Stimulated activated CD4-positive, alpha-beta T cell treated with anti-CD3 and anti-CD28 coated beads, Interleukin-4, amount 100 ng/mL, for 1 hour (primary cell): ENCODE measurements around the gene TOPORS.
"Not testable (repeated sequence)": the region's sequence is repeated elsewhere in the genome, so short reads cannot be mapped to it uniquely, and the experiment has no call there.

ENCODE experiments used
- DNase-seq: peaks from one replicate; pipeline ENCODE4 v3.0.0-alpha.2; 2020

Gene TOPORS

DNA sequence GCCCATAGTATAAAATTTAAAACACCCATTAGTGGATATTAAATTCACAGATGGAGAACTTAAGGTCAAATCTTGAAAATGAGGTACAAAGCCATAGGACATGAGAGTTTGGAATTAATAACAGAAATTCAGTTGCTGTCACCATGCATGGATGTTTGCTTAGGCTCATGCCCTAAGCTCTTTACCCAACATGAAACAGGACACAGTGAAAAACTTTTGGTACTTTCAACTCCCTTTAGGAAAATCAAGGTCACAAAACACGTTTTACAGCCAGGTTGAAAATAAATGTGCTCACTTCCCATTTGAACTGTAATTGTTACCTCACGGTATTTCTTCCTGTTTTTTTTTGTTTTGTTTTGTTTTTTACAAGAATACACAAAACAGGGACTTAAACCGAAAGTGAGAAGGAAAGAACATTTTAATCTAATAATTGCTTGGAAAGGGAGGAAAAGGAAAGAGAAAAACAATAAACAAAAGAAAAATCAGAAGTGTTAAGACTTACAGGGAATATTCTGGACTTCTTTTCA is 6.1 kb upstream of the TOPORS start:
- no peak for DNase-seq

DNA sequence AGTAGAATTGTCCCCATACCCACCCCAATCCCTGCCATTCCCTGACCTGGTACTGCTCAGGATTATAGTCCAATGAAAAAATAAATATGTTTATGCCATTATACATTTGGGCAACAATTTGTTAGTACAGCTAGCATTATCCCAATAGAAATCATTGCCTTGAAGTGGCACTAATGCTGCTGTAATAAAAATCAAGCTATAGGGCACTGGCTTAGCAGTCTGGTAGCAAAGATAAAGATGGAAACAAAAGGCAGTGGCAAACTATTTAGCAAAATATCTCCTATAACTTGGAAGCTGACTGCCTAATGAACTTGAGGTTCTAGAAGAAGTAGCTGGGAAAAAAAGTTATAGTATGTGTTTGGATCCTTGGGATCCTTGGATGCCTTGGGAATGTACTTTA is 2.2 kb upstream of the TOPORS start:
- DNase-seq: no peak

DNA sequence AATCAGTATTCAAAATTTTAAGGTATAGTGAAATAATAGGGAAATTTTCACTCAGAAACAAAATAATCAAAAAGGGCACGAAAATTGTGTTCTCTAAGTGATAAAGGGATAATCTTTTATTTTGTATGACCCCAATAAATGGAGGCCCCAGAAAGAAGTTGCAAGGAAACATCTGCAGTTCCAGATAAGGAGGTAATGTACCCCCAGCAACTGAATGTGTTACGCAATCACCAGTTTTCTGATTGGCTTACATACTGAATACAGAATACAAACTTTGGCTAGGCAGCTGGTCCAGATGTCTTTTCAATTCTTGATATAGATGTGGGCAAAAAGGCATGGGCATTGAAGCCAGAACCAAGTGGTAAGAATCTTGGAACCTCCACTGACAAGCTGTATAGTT is 1.7 kb upstream of the TOPORS start:
- DNase-seq: no peak

DNA sequence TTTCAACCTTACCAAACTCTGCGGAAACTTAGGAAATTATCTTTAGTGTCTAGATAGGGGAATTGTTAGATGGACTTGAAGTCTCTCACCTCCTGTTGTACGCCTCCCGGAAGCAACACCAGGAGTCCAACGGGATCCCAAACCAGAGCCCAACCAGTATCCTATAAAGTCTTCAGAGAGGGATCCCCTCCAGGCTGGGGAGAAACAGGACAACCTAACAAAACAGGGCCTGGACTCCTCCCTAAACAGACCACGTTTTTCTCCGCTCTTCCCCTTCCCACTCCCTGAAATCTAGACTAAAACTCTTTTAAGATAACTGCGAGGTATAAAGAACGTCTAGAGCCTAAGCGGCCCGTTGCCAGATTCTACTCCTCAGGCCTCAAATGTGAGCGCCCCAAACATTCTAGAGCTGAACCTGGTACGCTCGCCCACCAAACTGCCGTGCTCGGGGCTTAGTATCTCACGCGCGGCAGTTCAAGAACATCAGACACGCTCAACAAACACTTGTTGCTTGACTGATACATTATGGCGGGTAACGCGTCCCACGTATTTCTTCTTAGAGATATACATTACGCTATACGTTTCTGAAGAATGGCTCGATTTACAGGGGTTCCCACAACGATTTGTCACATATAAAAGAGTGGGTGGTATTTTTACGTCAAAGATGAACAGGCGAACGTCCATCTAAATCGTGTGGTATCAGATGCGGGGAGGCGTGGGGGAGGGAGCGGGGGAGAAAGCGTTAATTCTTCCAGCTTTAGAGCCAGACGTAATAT is 922 bp downstream of the TOPORS start:
- peak; percentile 42 for DNase-seq

DNA sequence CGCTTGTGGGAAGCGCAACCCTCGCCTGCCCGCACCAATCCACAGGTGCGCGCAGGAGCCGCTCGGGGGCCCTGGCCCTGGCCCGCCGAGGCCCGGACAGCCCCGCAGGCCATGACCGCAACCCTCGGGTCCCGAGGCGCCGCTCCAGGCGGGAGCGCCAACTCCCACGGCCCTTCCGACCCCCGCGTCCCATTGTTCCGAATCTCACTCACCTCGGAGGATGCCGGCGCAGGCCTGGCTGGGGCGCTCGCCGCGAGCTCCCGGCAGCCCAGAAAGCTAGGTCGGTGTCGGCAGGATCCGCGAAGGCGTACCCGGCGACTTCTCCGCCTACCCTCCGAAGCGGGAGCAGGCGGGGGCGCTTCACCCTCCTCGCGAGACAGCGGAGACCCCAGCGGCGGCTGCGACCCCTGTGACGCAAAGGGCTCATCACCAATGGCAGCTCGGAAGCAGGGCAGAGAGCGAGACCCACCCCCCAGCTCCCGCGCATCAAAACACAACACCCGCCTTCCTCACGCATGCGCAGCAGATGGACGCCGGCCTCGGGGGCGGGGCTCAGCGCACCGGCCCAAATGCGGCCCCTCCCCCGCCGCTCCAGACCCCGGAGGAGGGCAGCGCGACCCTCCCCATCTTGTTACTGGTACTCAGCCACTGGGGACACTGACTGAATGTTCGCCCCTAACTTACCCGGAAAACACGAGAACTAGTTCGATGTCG is 1.7 kb downstream of the TOPORS start:
- peak; percentile 92 for DNase-seq

DNA sequence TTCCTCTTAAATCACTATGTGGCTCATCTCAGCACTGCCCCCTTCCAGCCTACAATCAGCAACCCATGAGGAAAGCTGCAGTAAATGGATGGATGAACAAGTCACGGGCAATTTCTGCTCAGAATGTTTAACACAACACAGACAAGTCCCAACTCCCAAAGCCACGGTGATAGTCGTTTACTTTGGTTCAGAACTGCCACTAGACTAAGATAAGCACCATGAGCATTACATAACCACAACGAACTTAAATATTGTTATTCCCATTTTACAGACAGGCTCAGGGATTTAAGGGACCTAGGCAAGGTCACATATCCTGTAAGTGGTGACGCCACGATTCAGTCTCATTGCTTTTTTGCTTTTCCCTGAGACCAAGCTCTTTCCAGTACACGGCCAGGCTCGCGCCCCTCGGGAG is 2.2 kb downstream of the TOPORS start:
- no peak for DNase-seq

DNA sequence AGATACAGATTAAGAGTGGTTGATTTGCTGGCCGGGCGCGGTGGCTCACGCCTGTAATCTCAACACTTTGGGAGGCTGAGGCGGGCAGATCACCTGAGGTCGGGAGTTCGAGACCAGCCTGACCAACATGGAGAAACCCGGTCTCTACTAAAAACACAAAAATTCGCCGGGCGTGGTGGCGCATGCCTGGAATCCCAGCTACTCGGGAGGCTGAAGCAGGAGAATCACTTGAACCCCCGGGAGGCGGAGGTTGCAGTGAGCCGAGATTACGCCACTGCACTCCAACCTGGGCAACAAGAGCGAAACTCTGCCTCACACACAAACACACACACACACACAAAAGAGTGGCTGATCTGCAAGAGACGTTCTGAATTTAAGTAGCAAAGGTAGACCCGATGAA is 4.2 kb downstream of the TOPORS start:
- DNase-seq: not testable (repeated sequence)

DNA sequence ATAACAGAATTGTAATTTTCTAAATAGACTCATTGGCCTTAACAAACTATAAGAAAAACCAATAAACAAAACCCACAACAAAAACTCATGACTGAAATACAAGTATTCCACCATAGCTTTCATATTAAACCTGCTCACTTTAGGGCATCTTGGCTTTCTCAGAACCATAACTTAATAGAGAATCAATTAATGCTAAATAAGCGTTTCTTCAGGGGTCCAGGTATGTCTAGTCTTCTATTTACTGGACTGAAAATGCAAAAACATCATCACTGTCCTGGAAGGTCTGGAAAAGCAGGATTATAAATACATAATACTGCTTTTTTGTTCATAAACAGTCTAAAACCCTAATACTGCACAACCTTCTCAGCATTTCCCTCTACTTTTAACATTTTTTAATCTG is 6.5 kb downstream of the TOPORS start:
- no peak for DNase-seq

DNA sequence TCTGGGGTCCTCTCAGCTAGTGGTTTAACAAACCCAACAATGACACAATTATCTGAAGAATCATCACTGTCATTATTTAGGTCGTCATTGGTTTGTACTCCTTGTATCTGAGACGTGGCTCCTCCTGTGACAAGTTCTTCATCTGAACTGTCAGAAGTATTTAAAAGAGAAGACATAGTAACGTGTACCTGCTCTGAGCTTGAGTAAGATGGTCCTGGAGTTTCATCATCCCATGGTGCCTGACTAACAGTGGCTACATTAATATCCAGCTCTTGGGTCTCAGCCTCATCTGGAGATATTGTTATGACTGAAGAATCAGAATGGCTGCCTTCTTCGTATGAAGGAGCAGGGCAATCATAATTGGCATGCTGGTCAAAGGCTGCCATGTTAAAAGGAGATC is 9.3 kb downstream of the TOPORS start:
- DNase-seq: no peak

DNA sequence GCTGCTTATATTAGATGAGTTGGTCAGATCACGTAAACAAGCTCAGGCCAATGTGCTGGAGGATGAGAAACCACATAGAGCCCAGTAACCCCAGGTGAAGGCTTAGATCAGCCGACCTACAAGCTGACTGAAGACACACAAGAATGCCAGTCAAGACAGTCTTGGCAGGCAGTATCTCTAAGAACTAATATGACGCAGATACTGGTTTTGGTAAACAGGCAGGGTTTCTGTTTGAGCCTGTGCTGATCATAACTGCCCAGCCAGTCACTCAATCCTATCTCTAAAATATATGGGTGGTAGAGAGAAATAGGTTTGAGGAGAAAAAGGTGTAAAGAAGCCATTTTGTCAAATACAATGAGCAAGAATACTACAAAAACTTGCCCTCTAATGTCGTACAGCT is 18.6 kb downstream of the TOPORS start:
- no peak for DNase-seq

DNA sequence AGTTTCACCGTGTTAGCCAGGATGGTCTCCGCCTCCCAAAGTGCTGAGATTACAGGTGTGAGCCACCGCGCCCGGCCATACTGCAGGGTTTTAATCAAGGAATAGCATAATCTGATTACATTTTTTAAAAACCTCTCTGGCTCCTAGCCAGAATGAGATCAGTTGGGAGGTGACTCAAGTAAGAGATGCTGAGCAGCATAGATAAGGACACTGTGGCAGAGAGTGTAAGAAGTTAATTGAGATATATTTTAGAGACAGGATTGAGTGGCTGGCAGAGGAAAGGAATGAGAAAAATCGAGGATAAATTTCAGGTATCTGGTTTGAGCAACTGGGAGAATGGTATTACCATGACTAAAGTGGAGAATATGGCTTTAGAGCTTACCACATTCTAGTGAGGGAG is 19.1 kb downstream of the TOPORS start:
- DNase-seq: no peak

DNA sequence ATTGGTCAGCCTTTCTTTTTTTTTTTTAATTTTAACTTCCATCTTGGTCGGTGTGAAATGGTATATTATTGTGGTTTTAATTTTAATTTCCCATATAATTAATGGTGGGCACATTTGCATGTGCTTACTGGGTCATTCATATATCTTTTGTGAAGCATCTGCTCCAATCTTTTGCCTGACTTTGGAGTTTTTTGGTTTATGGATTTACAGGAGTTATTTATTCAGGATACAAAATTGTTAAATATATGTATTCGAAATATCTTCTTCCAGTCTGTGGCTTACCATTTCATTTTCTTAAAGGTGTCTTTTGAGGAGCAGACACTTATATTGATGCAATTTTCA is 25.7 kb downstream of the TOPORS start:
- no peak for DNase-seq

DNA sequence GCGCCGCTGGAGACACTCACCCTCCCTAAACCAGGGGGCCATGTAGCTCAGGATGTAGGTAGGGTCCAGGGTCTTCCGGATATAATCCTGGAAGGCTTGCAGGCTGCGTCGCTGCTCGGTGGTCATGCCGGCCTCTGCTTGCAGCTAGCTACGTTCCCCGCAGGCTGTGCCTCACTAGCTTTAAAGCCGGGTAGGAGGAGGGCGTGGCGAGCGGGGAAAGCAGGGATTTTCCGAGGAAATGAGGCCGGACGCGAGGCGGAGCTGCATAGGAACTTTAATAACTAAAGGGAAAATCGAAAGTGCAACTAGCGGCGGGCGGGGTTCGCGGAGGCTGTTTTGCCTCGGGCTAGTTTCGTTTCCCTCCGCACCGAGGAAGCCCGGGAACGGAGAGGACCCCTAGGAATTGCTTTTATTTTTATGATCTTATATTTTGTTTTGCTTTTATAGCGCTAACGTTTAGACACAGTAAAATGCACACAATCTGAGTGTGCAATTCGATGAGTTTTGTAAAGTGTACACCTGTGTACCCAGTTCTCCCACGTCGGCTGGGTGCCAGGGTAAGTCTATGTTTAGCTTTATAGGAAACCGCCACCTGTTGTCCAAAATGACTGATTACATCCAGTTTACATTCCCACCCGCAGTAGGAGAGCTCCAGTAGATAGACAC is 26.2 kb downstream of the TOPORS start, which contains the start of gene RIGI:
Gene RIGI, minus strand, starts transcription at position 156 of the 666 bp plus-strand sequence. Its CDS starts 30 bp downstream, at position 126.
- DNase-seq: peak; percentile 73

DNA sequence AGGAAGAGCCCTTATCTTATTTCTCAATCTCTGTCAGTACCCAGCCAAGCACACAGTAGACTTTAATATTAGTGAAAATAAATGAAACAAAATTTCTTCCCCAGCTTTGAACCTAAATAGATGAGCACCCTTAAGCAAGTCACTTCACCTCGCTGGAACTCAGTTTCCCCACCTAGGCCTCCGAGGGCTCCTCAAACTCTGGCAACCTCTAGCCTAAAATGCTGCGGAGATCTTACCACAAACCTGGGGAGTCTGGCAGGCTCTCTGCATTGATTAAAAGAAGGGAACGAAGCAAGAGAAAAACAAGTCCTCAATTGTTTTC is 26.7 kb downstream of the TOPORS start:
- no peak for DNase-seq

DNA sequence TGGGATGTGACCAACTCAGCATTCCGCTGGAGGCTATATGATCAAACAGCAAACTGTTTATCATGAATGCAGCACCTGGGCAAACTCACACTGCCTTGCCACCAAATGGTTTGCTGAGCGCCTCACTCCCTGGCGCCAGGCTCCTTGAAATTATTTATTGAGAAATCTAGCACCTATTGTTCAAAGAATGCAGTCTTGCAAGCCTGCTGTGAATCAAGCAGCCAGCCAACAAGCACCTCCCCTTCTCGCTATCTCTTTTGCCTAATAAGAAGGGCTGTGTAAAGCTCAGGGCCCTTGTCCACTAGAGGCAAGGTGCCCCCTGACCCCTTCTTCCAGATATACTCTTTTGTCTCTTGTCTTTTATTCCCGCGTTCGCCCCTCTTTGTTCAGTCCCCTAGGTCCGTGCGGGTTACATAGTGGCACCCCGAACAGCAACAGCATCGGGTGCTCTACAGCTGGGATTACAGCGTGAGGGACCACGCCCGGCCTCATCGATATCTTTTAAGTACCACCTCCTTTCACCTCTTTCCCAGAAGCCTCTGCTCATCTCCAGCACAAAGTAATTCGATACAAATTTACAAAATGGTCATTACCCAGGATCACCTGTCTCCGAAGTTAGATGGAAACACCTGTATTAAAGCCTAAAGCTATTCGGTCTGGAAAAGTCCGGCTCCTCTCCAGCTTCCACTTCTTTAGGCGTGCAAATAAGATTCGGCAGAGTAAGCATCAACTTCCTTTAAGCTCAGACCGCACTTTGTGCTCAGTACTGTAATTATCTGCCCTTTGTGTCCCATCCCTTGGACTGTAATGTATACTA is 27.3 kb downstream of the TOPORS start:
- no peak for DNase-seq

DNA sequence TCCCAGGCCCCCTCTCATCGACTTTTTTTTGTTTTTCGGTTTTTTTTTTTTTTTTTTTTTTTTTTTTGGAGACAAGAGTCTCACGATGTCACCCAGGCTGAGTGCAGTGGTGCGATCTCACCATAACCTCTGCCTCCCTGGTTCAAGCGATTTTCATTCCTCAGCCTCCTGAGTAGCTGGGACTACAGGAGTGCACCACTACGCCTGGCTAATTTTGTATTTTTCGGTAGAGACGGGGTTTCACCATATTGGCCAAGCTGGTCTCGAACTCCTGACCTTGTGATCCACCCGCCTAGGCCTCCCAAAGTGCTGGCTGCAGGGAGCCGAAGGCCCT is 27.9 kb downstream of the TOPORS start:
- DNase-seq: not testable (repeated sequence)

DNA sequence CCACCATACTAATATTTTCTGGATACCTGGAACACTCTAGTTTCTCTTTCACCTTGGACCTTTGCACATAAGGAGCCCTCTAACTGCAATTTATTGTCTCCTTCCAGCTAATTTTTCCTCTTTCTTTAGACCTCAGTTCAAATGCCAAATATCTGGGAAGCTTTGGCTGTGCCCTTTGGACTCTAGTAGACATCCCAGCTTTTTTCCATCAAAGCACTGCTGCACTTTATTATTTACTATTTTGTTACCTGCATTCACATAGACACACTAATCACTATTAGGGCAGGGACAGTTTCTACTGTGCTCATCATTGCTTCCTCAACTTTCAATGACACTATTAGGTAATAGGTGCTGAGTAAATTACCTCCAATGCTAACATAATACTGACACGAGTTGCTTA is 28.5 kb downstream of the TOPORS start:
- DNase-seq: no peak

DNA sequence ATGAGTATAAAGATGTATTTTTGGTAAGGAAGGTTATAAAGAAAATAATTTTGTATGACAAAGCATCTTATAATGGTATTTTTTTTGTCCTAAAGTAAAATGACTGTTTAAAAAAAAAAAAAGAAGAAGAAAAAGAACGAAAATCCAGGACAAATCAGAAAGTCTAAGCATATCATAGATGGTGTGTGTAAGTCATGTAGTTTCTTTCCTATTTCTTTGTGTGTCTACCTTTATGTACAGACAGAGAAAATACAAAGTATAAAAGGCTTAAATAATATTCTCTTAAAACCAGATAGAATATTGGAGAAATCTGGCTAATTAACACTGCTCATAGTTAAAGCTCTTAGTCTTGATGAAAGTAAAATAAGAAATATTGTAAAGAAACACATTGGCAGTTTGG is 34.1 kb downstream of the TOPORS start:
- no peak for DNase-seq

DNA sequence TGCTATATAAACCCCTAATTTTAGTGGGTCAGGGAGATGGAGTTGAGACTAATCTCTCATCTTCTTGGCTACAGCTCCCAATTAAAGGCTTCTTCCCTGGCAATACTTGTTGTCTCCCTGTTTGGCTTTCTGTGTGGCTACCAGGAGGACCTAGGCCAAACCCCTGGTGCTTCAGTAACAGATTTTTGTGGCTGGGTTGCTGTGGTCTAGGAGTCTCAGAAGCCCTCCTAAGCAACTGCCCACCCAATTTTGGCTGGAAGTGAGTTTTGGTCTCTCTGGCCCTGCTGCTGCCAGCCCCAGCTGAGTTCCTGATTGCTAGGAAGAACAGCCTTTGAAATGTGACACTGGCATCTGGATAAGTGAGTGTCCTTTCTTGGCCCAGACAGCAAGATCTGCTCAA is 36.1 kb downstream of the TOPORS start:
- DNase-seq: no peak

DNA sequence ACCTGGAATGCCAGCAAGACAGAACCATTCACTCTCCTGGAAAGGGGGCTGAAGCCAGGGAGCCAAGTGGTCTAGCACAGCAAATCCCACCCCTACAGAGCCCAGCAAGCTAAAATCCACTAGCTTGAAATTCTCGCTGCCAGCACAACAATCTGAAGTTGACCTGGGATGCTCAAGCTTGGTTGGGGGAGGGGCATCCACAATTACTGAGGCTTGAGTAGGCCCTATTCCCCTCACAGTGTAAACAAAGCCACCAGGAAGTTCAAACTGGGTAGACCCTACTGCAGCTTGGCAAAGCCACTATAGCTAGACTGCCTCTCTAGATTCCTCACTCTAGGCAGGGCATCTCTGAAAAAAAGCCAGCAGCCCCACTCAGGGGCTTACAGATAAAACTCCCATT is 43.7 kb downstream of the TOPORS start:
- DNase-seq: no peak

DNA sequence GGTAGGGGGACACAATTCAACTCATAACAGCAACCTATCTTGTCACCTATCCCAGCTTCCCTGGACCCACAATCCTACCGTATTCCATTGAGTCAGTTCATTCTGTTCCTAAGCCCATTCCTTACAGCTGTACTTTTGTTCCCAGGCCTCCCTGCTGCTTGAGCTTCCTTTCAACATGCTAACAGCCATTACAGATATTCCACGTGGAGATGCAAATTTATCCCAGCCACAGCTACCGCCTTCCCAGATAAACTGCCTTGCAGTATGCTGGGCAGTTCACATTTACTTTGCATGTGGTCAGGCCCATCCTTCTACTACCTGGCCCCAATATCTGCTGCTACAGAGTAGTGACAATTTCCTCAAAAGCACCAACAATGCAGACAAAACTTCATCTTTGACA is 49.4 kb downstream of the TOPORS start:
- DNase-seq: no peak

DNA sequence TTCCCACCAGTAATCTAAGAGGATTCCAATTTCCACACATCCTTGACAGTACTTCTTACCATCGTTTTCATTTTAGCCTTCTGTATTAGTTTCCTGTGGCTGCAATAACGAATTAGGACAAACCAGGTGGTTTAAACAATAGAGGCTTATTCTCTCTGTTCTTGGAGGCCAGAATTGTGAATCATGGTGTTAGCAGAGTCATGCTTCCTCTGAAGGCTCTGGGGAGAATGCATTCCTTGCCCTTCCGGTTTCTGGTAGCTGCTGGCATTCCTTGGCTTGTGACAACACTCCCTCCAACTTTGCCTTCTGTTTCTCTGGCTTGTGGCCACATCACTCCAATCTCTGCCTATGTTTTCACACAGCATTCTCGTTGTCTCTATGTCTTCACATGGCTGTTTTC is 49.9 kb downstream of the TOPORS start:
- no peak for DNase-seq

DNA sequence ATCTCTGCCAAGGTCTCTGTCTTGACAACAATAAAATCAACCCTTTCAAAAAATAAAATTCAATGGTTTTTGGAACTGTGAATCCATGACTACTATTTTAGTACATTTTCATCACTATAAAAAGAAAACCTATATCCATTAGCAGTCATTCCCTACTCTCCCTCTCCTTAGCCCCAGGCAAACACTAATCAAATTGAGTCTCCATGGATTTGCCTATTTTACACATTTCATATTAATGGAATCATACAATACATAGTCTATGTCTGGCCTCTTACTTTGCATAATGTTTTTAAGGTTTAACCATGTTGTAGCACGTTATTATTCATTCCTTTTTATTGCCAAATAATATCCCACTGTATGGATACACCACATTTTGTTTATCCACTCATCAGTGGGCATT is 50.5 kb downstream of the TOPORS start:
- DNase-seq: no peak
